Motor neuron (in vitro differentiated cells): ENCODE results near the gene ASPSCR1. TPM values are rescaled to one million over a fixed set of nuclear protein-coding genes. Genes with fewer than 3 reads are reported as not detected.
"Not testable (repeated sequence)": the region's sequence is repeated elsewhere in the genome, so short reads cannot be mapped to it uniquely, and the experiment has no call there.

Experiments
- ATAC-seq, 8 experiments: fragments of 200-7000 bp; cut with Tn5 transposase; replicated peaks in 6 of 8; 2 replicates each; pipeline ENCODE4 v1.8.0; 2021; ENCODE audit warnings: mild to moderate bottlenecking in 8 of 8, moderate library complexity in 8 of 8
- H3K27ac ChIP-seq, 2 donors: fragments of 250-450 bp; sonication (Bioruptor Pico); 2 replicates each; pipeline ENCODE4 v1.9.0; 2021; ENCODE audit warnings: antibody characterized with exemption in 2 of 2, mild to moderate bottlenecking in 2 of 2, moderate library complexity in 1 of 2
- H3K4me1 ChIP-seq, 2 donors: fragments of 250-450 bp; sonication (Bioruptor Pico); replicated peaks in 1 of 2; 2 replicates each; pipeline ENCODE4 v1.6.1; 2021; ENCODE audit warnings: antibody characterized with exemption in 2 of 2, mild to moderate bottlenecking in 2 of 2, moderate library complexity in 1 of 2
- H3K4me3 ChIP-seq, 5 donors: fragments of 250-450 bp; sonication (Bioruptor Pico); 2 replicates each; pipeline ENCODE4 v1.9.0; 2021; ENCODE audit warnings: antibody characterized with exemption in 5 of 5, mild to moderate bottlenecking in 5 of 5, moderate library complexity in 4 of 5
- WGBS, 10 experiments: fragments of 450-650 bp; shearing (Covaris generic); methylation state at CpG; one replicate each; pipeline ENCODE4 v1.0.0; 2022; 5-methylcytosine and 5-hydroxymethylcytosine counted together
- in situ Hi-C, 9 experiments: fragments of 400-800 bp; cut with MboI; loops; one replicate each; pipeline ENCODE4 v1.15.0; 2021; ENCODE audit warnings: low sequenced_read_pairs in 9 of 9, low pct_unique_long_range_greater_than_20kb in 2 of 9; ENCODE audit not compliant: unreplicated experiment in 9 of 9
- total RNA-seq, 8 experiments: library from RNA; unstranded; fragments of 300-600 nt; gene quantifications; 2 replicates each; pipeline versions ENCODE4 v1.2.3 to v1.2.4, GENCODE V29; 2022

The ASPSCR1 gene
- total RNA-seq, 8 experiments from 2014 or later: 17.3 to 35.1 (median 26.7) TPM

- Histone ChIP-seq H3K27ac (no peak overlapping the region), H3K4me1 (peaks cover 24 to 26% of the 10 kb centered on the region in 2 donors), H3K4me3 (peak overlapping the region in 1 of 5 donors; percentile 2)
- ATAC-seq: no peak
- in situ Hi-C loops: no loop called here
- WGBS, 10 experiments: 48 to 86% (median 69%) methylated on average over 2 to 5 of the region's 7 CpGs; no CpG with 5 or more reads in 1 of the 10 experiments
Measured at GRCh38 chr17:81968396-81968745, 9.1 kb upstream of the ASPSCR1 start.

GRCh38 chr17:81968850-81969812, 8.3 kb upstream of the ASPSCR1 start:
- no peak for ATAC-seq
- 60 to 100% (median 93%) methylated on average over 1 to 7 of the region's 12 CpGs; no CpG with 5 or more reads in 1 of the 10 experiments for WGBS, 10 experiments
- Histone ChIP-seq H3K4me3 (no peak overlapping the region), H3K27ac (no peak overlapping the region), H3K4me1 (peaks cover 24 to 26% of the 10 kb centered on the region in 2 donors)
- in situ Hi-C loops: no loop called here

- in situ Hi-C loops: no loop called here
- ATAC-seq: no peak
- no peak overlapping the region for H3K27ac ChIP-seq
- no peak overlapping the region for H3K4me3 ChIP-seq
- peaks cover 1 to 6% of the 10 kb centered on the region in 2 donors for H3K4me1 ChIP-seq
Measured at GRCh38 chr17:81973432-81973831, 4.0 kb upstream of the ASPSCR1 start.

GRCh38 chr17:81976332-81977210, 858 bp upstream of the ASPSCR1 start:
- in situ Hi-C loops: no loop called here
- peak in 6 of 8 experiments; percentile 3 to 13 (median 10) for ATAC-seq
- H3K27ac ChIP-seq: peak overlapping the region; percentile 99
- peaks cover 6 to 8% of the 10 kb centered on the region in 2 donors for H3K4me1 ChIP-seq
- peak overlapping the region; percentile 75 to 96 (median 93) for H3K4me3 ChIP-seq
- WGBS, 10 experiments: 0 to 90% (median 28%) methylated on average over 1 to 12 of the region's 30 CpGs; no CpG with 5 or more reads in 4 of the 10 experiments

- Histone ChIP-seq H3K27ac (peak overlapping the region in 1 of 2 donors; percentile 99), H3K4me3 (peak overlapping the region; percentile 75 to 96 (median 93)), H3K4me1 (peaks cover 6 to 8% of the 10 kb centered on the region in 2 donors)
- in situ Hi-C loops: no loop called here
- no peak for ATAC-seq
- WGBS, 10 experiments: 80 to 100% (median 94%) methylated on average over 1 to 22 of the region's 27 CpGs; no CpG with 5 or more reads in 3 of the 10 experiments
Measured at GRCh38 chr17:81978524-81979298, 1.3 kb downstream of the ASPSCR1 start.

GRCh38 chr17:81980122-81980521, 2.7 kb downstream of the ASPSCR1 start:
- H3K4me1 ChIP-seq: peaks cover 6 to 8% of the 10 kb centered on the region in 2 donors
- H3K27ac ChIP-seq: no peak overlapping the region
- WGBS, 10 experiments: 67 to 100% (median 100%) methylated on average over 1 to 3 of the region's 4 CpGs; no CpG with 5 or more reads in 3 of the 10 experiments
- no peak overlapping the region for H3K4me3 ChIP-seq
- in situ Hi-C loops: no loop called here
- no peak for ATAC-seq

- no peak for ATAC-seq
- WGBS, 10 experiments: 80 to 100% (median 92%) methylated on average over 1 to 9 of the region's 9 CpGs; no CpG with 5 or more reads in 2 of the 10 experiments
- Histone ChIP-seq H3K27ac (no peak overlapping the region), H3K4me1 (peaks cover 6 to 8% of the 10 kb centered on the region in 2 donors), H3K4me3 (no peak overlapping the region)
- in situ Hi-C loops: no loop called here
Measured at GRCh38 chr17:81980707-81981343, 3.4 kb downstream of the ASPSCR1 start.

- H3K27ac ChIP-seq, H3K4me3 ChIP-seq, ATAC-seq, in situ Hi-C loops, H3K4me1 ChIP-seq: not testable (repeated sequence)
- WGBS, 10 experiments: 92 to 100% (median 100%) methylated on average over 1 to 4 of the region's 12 CpGs; no CpG with 5 or more reads in 4 of the 10 experiments
Measured at GRCh38 chr17:81981511-81981910, 4.1 kb downstream of the ASPSCR1 start.

GRCh38 chr17:81983011-81983638, 5.7 kb downstream of the ASPSCR1 start:
- Histone ChIP-seq H3K27ac (no peak overlapping the region), H3K4me3 (no peak overlapping the region), H3K4me1 (peaks cover 6 to 8% of the 10 kb centered on the region in 2 donors)
- ATAC-seq: no peak
- in situ Hi-C loops: no loop called here
- 83 to 100% (median 100%) methylated on average over 1 to 13 of the region's 35 CpGs; no CpG with 5 or more reads in 2 of the 10 experiments for WGBS, 10 experiments

GRCh38 chr17:81983639-81984373, 6.4 kb downstream of the ASPSCR1 start:
- ATAC-seq: no peak
- 90 to 100% (median 95%) methylated on average over 2 to 16 of the region's 26 CpGs; no CpG with 5 or more reads in 5 of the 10 experiments for WGBS, 10 experiments
- no peak overlapping the region for H3K27ac ChIP-seq
- in situ Hi-C loops: no loop called here
- no peak overlapping the region for H3K4me3 ChIP-seq
- H3K4me1 ChIP-seq: peaks cover under 1 to 2% of the 10 kb centered on the region in 2 donors

- WGBS, 10 experiments: 90 to 94% methylated on average over 4 to 7 of the region's 21 CpGs; no CpG with 5 or more reads in 8 of the 10 experiments
Measured at GRCh38 chr17:81984773-81985410, 7.5 kb downstream of the ASPSCR1 start.

More at GRCh38 chr17:81984773-81985410, 7.5 kb downstream of the ASPSCR1 start:
- ATAC-seq: peak in 3 of 8 experiments; percentile 15 to 34 (median 16)
- no peak overlapping the region for H3K4me3 ChIP-seq
- H3K4me1 ChIP-seq: no peaks in the 10 kb centered on the region
- in situ Hi-C loops: no loop called here
- no peak overlapping the region for H3K27ac ChIP-seq
